CD4-positive, alpha-beta T cell (primary cell): Measurements from ENCODE around the gene HEATR5A. TPM values are rescaled to one million over a fixed set of nuclear protein-coding genes. Genes with fewer than 3 reads are reported as not detected.
"Not testable (repeated sequence)": the region's sequence is repeated elsewhere in the genome, so short reads cannot be mapped to it uniquely, and the experiment has no call there.

Experiments
- ATAC-seq: fragments of 200-7000 bp; cut with Tn5 transposase; one replicate; pipeline ENCODE4 v1.10.0; 2022; ENCODE audit warnings: mild to moderate bottlenecking; ENCODE audit not compliant: poor library complexity
- CTCF ChIA-PET: fragments of 350-600 bp; sonication (Branson Sonifier 250); formaldehyde crosslinking; loops from one replicate; lab custom pipeline; 2021; ENCODE audit warnings: antibody characterized with exemption, inconsistent platforms; lab: Charles Lee
- POLR2A ChIA-PET: fragments of 350-600 bp; sonication (Branson Sonifier 250); formaldehyde crosslinking; loops from one replicate; lab custom pipeline; 2021; ENCODE audit warnings: antibody characterized with exemption, inconsistent platforms; lab: Charles Lee
- DNase-seq, 14 experiments: peaks; one replicate each; pipeline ENCODE4 v3.0.0-alpha.2; 2013 to 2020; ENCODE audit warnings: mixed read lengths in 2 of 14
- H3K27ac ChIP-seq, 2 donors: one replicate each; pipeline versions ENCODE4 v1.5.1 to v1.7.0; 2013; ENCODE audit warnings: low read length in 2 of 2, low read depth in 1 of 2, mild to moderate bottlenecking in 1 of 2
- H3K27me3 ChIP-seq, 2 experiments: 1 replicate in 1 of 2; 2 replicates in 1 of 2; pipeline versions ENCODE4 v1.6.1 to v1.7.0; 2013; ENCODE audit warnings: low read length in 2 of 2, control low read depth in 1 of 2, mild to moderate bottlenecking in 1 of 2, moderate library complexity in 1 of 2; ENCODE audit not compliant: insufficient read depth in 2 of 2, control insufficient read depth in 1 of 2
- H3K36me3 ChIP-seq: one replicate; pipeline ENCODE4 v1.6.1; 2013; ENCODE audit warnings: low read length, control low read depth; ENCODE audit not compliant: insufficient read depth
- H3K4me1 ChIP-seq: one replicate; pipeline ENCODE4 v1.6.1; 2013; ENCODE audit warnings: low read length, control low read depth; ENCODE audit not compliant: insufficient read depth
- H3K4me3 ChIP-seq: one replicate; pipeline ENCODE4 v1.5.1; 2013; ENCODE audit warnings: mild to moderate bottlenecking, low read length, moderate library complexity
- H3K9me3 ChIP-seq, 2 experiments: 1 replicate in 1 of 2; 2 replicates in 1 of 2; pipeline versions ENCODE4 v1.6.1 to v1.7.0; 2013; ENCODE audit warnings: low read length in 2 of 2, mild to moderate bottlenecking in 2 of 2, control low read depth in 1 of 2, moderate library complexity in 1 of 2; ENCODE audit not compliant: control insufficient read depth in 1 of 2, insufficient read depth in 1 of 2
- H3K27ac Mint-ChIP-seq: one replicate; pipeline ENCODE4 v1.8.0; 2020; ENCODE audit warnings: mixed read lengths
- H3K27me3 Mint-ChIP-seq: one replicate; pipeline ENCODE4 v1.8.0; 2021; ENCODE audit warnings: mixed read lengths
- H3K36me3 Mint-ChIP-seq: one replicate; pipeline ENCODE4 v1.8.0; 2021; ENCODE audit warnings: low read depth, mixed read lengths
- H3K4me1 Mint-ChIP-seq: one replicate; pipeline ENCODE4 v1.8.0; 2021; ENCODE audit warnings: low read depth, mixed read lengths
- H3K4me3 Mint-ChIP-seq: one replicate; pipeline ENCODE4 v1.8.0; 2020; ENCODE audit warnings: mild to moderate bottlenecking, mixed read lengths
- H3K9me3 Mint-ChIP-seq: one replicate; pipeline ENCODE4 v1.8.0; 2020; ENCODE audit warnings: mixed read lengths
- intact Hi-C, 2 experiments: fragments of 100-400 bp; cut with DNase I in 1 of 2; cut with micrococcal nuclease in 1 of 2; formaldehyde crosslinking; loops; one replicate each; pipeline versions ENCODE4 v1.15.1 to v1.9.0; 2023 to 2025; cut with DNase I, micrococcal nuclease
- total RNA-seq, 174 experiments: library from RNA in 2 of 174; stranded (reverse) in 2 of 174; gene quantifications; one replicate each; pipeline ENCODE4 v1.2.3 and lab custom pipeline; 2021 to 2026
- TF ChIP-seq, protein P1 (sequence below): fragments of 200-600 bp; IDR thresholded peaks from one replicate; pipeline ENCODE4 v1.8.0; 2022; ENCODE audit warnings: antibody characterized with exemption, mild to moderate bottlenecking

Gene HEATR5A
- total RNA-seq, 2 experiments from 2014 or later, result 5.2 to 5.5 TPM

- CTCF ChIA-PET, result no interaction called here
- Histone ChIP-seq H3K4me1 (no peaks in the 10 kb centered on the region), H3K4me3 (no peak overlapping the region), H3K36me3 (no peaks in the 10 kb centered on the region), H3K27ac (no peak overlapping the region), H3K27me3 (no peaks in the 10 kb centered on the region), H3K9me3 (no peaks in the 10 kb centered on the region)
- H3K9me3 Mint-ChIP-seq, result no peaks in the 10 kb centered on the region
- POLR2A ChIA-PET, result no interaction called here
- intact Hi-C loops, result no loop called here
- H3K27me3 Mint-ChIP-seq, result no peaks in the 10 kb centered on the region
- TF ChIP-seq, protein P1, sequence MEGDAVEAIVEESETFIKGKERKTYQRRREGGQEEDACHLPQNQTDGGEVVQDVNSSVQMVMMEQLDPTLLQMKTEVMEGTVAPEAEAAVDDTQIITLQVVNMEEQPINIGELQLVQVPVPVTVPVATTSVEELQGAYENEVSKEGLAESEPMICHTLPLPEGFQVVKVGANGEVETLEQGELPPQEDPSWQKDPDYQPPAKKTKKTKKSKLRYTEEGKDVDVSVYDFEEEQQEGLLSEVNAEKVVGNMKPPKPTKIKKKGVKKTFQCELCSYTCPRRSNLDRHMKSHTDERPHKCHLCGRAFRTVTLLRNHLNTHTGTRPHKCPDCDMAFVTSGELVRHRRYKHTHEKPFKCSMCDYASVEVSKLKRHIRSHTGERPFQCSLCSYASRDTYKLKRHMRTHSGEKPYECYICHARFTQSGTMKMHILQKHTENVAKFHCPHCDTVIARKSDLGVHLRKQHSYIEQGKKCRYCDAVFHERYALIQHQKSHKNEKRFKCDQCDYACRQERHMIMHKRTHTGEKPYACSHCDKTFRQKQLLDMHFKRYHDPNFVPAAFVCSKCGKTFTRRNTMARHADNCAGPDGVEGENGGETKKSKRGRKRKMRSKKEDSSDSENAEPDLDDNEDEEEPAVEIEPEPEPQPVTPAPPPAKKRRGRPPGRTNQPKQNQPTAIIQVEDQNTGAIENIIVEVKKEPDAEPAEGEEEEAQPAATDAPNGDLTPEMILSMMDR, result no peak
- no peaks in the 10 kb centered on the region for H3K4me1 Mint-ChIP-seq
- H3K4me3 Mint-ChIP-seq, result no peak overlapping the region
- H3K36me3 Mint-ChIP-seq, result no peaks in the 10 kb centered on the region
- ATAC-seq, result no peak
- DNase-seq, result no peak
- no peak overlapping the region for H3K27ac Mint-ChIP-seq
Measured at GRCh38 chr14:31258427-31259039, 161.8 kb downstream of the HEATR5A start.

DNA sequence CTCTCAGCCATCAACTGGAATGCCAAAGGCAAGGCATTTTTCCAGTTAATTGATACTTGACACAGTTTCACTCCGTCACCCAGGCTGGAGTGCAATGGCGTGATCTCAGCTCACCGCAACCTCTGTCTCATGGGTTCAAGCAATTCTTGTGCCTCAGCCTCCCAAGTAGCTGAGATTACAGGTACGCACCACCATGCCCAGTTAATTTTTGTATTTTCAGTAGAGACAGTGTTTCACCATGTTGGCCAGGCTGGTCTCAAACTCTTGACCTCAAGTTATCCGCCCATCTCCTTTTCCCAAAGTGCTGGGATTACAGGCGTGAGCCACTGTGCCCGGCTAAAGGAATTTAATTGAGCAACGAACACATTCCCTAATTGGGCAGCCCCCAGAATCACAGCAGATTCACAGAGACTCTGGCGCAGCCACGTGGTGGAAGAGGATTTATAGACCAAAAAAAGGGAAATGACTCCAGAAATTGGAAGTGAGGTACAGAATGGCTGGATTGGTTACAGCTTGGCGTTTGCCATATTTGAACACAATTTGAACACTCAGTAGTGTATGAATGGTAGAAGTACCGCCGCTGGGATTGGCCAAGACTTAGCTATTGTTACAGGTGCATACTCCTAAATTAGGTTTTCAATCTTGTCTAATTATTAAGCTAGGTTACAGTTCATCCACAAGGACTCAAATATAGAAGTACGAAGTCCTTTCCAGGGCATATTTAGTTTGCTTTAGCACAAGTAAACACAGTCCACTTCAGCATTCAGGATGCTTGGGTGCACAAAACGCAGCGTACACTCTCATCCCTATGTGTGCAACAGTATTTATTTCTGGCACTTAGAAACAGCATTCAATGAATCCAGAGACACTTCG is 162.6 kb downstream of the HEATR5A start:
- H3K27me3 Mint-ChIP-seq, ATAC-seq, H3K4me3 Mint-ChIP-seq, POLR2A ChIA-PET, H3K9me3 Mint-ChIP-seq, H3K27ac Mint-ChIP-seq, H3K4me1 Mint-ChIP-seq, H3K36me3 ChIP-seq, H3K9me3 ChIP-seq, DNase-seq, H3K36me3 Mint-ChIP-seq, H3K4me1 ChIP-seq, H3K27me3 ChIP-seq, H3K4me3 ChIP-seq, CTCF ChIA-PET, H3K27ac ChIP-seq, intact Hi-C loops: not testable (repeated sequence)

DNA sequence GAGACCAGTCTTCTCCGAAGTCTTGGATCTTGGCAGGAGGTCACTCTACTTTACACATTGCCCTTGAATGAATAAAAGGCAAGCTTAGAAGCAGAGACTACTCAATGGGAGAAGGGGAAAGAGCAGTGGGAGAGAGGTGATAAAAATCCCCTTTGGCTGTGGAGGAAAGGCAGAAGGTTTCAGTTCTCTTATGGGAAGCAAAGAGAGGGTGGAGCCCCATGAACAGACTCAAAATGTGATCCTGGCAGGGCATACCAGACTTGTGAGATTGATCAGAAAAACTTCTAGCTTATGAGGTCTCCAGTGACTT is 163.2 kb downstream of the HEATR5A start:
- intact Hi-C loops, result no loop called here
- H3K36me3 ChIP-seq, result no peaks in the 10 kb centered on the region
- H3K27ac ChIP-seq, result no peak overlapping the region
- DNase-seq (no peak), ATAC-seq (no peak)
- H3K27me3 ChIP-seq, result no peaks in the 10 kb centered on the region
- Mint-ChIP-seq H3K4me3 (no peak overlapping the region), H3K27me3 (no peaks in the 10 kb centered on the region), H3K27ac (no peak overlapping the region), H3K4me1 (no peaks in the 10 kb centered on the region), H3K9me3 (no peaks in the 10 kb centered on the region), H3K36me3 (no peaks in the 10 kb centered on the region)
- ChIA-PET POLR2A (no interaction called here), CTCF (no interaction called here)
- TF ChIP-seq, protein P1, result no peak
- H3K4me3 ChIP-seq, result no peak overlapping the region
- H3K9me3 ChIP-seq, result no peaks in the 10 kb centered on the region
- H3K4me1 ChIP-seq, result no peaks in the 10 kb centered on the region
